Measurements from ENCODE around the gene GORASP2. TPM values are rescaled to one million over a fixed set of nuclear protein-coding genes. Genes with fewer than 3 reads are reported as not detected.

GORASP2 gene
- total and polyA plus RNA-seq, 2 donors (not counting 1 experiment from before 2014, with no cell fraction given): 28.2 to 228 TPM

DNA sequence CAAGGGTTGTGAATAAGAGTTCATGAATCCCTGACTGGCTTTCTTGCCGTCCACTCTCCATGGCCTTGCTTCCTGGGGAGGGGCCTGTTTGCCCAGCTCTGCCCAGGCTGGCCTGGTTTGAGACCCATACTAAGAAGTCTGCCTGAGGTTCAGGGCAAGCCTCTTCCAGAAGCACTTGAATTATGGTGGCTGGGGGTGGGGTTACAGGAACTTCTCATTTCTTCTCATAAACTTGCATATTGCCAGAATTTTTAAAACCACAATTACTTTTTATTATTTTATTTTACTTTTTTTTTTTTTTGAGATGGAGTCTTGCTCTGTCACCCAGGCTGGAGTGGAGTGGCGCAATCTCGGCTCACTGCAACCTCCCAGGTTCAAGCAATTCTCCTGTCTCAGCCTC lies 42.0 kb downstream of the GORASP2 start:
- TF ChIP-seq EZH2 (IDR thresholded peaks at IDR 0.05; ENCODE audit: low read length, missing control alignments): no peak
- TF ChIP-seq, protein P1, sequence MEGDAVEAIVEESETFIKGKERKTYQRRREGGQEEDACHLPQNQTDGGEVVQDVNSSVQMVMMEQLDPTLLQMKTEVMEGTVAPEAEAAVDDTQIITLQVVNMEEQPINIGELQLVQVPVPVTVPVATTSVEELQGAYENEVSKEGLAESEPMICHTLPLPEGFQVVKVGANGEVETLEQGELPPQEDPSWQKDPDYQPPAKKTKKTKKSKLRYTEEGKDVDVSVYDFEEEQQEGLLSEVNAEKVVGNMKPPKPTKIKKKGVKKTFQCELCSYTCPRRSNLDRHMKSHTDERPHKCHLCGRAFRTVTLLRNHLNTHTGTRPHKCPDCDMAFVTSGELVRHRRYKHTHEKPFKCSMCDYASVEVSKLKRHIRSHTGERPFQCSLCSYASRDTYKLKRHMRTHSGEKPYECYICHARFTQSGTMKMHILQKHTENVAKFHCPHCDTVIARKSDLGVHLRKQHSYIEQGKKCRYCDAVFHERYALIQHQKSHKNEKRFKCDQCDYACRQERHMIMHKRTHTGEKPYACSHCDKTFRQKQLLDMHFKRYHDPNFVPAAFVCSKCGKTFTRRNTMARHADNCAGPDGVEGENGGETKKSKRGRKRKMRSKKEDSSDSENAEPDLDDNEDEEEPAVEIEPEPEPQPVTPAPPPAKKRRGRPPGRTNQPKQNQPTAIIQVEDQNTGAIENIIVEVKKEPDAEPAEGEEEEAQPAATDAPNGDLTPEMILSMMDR (conservative IDR thresholded peaks at IDR 0.05 in 1 of 2, IDR thresholded peaks at IDR 0.05 in 1 of 2; ENCODE audit: low read depth in 1 of 2, low read length in 2 of 2): no peak
- Histone ChIP-seq H3K9me3 (ENCODE audit: control insufficient read depth, insufficient read depth, low read depth, low read length) (no peaks in the 10 kb centered on the region), H3K4me1 (ENCODE audit: control insufficient read depth, extremely low read depth, insufficient read depth, low read length) (no peaks in the 10 kb centered on the region), H3K36me3 (ENCODE audit: control insufficient read depth, insufficient read depth, low read length) (peaks cover 10% of the 10 kb centered on the region), H3K27me3 (ENCODE audit: control insufficient read depth, insufficient read depth, low read length) (no peaks in the 10 kb centered on the region), H3K27ac (ENCODE audit: insufficient read depth, low read length) (no peak overlapping the region), H4K20me1 (ENCODE audit: control insufficient read depth, extremely low read depth, insufficient read depth, low read length) (no peaks in the 10 kb centered on the region), H3K9ac (ENCODE audit: insufficient read depth, low read length) (no peak overlapping the region), H3K79me2 (ENCODE audit: control insufficient read depth, insufficient read depth, low read length) (no peaks in the 10 kb centered on the region), H2AFZ (ENCODE audit: low read length) (no peak overlapping the region), H3K4me2 (ENCODE audit: extremely low read depth, insufficient read depth, low read length) (no peak overlapping the region), H3K4me3 (replicated peaks in 1 of 4; ENCODE audit: control extremely low read depth in 1 of 4, insufficient read depth in 1 of 4, low read depth in 3 of 4, low read length in 4 of 4) (no peak overlapping the region)
- DNase-seq (ENCODE audit: low read depth in 2 of 2): no peak

DNA sequence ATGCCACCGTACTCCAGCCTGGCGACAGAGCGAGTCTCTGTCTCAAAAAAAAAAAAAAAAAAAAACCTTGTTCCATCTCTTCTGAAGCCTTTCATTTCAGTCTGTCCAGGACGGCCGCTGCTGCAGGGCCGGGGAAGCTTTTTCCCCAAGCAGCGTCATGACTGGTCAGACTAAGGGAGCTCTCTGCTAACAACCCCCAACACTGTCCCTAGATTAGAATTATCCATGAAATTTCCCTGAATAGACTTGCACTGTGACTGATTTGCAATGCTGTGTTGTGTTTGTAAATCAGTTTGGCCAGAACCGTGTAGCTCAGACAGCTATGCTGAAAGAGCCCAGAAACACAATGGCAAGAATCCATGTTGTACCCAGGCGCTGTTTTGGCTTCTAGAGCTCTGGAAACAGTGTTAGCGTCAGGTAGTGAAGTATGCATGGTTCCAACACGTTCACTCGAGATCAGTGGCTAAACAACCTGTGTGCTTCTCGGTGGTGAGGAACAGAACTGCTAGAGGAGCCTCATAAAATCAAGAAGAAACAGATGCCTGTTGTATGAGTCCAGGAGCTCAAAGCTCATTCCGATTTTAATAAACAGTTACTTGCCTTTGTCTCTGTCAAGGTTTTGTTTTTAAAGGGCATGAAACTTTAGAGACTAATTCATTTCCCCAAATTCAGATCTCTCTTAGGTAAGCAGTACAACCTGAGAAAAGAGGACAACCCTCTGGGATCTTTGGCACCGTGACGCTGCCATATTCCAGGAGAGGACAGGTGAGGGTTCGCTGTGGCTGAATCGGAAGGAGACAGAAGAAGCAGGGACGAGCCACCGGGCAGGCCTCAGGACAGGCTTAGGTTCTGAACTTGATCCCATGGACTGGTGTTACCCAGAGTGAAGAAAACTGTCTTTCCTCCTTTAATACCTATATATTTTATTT lies 43.5 kb downstream of the GORASP2 start:
- peak in 1 of 2 donors; percentile 10 for DNase-seq (ENCODE audit: low read depth in 2 of 2)
- Histone ChIP-seq H3K9ac (ENCODE audit: insufficient read depth, low read length) (no peak overlapping the region), H3K4me2 (ENCODE audit: extremely low read depth, insufficient read depth, low read length) (peak overlapping the region; percentile 86), H3K4me3 (replicated peaks in 1 of 4; ENCODE audit: control extremely low read depth in 1 of 4, insufficient read depth in 1 of 4, low read depth in 3 of 4, low read length in 4 of 4) (peak overlapping the region in 1 of 4 experiments; percentile 76), H3K79me2 (ENCODE audit: control insufficient read depth, insufficient read depth, low read length) (no peaks in the 10 kb centered on the region), H2AFZ (ENCODE audit: low read length) (no peak overlapping the region), H3K36me3 (ENCODE audit: control insufficient read depth, insufficient read depth, low read length) (peaks cover 4% of the 10 kb centered on the region), H3K4me1 (ENCODE audit: control insufficient read depth, extremely low read depth, insufficient read depth, low read length) (no peaks in the 10 kb centered on the region), H3K27me3 (ENCODE audit: control insufficient read depth, insufficient read depth, low read length) (no peaks in the 10 kb centered on the region), H4K20me1 (ENCODE audit: control insufficient read depth, extremely low read depth, insufficient read depth, low read length) (no peaks in the 10 kb centered on the region), H3K27ac (ENCODE audit: insufficient read depth, low read length) (no peak overlapping the region), H3K9me3 (ENCODE audit: control insufficient read depth, insufficient read depth, low read depth, low read length) (no peaks in the 10 kb centered on the region)
- TF ChIP-seq, protein P1 (conservative IDR thresholded peaks at IDR 0.05 in 1 of 2, IDR thresholded peaks at IDR 0.05 in 1 of 2; ENCODE audit: low read depth in 1 of 2, low read length in 2 of 2): no peak
- no peak for TF ChIP-seq EZH2 (IDR thresholded peaks at IDR 0.05; ENCODE audit: low read length, missing control alignments)

DNA sequence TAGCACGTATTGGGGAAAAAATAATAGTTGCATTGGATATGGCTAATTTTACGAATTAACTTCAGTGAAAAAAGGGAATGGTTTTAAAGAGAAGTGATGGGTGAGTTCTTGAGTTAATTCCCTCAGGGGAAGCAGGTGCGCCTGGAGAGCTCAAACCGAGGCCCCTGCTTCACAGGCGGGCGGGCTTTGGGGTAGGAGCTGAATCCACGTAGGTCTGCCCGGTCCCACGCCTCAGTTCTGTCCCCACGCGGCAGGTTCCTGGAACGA lies 44.1 kb downstream of the GORASP2 start:
- Histone ChIP-seq H3K9me3 (ENCODE audit: control insufficient read depth, insufficient read depth, low read depth, low read length) (no peaks in the 10 kb centered on the region), H3K9ac (ENCODE audit: insufficient read depth, low read length) (peak overlapping the region; percentile 36), H3K4me2 (ENCODE audit: extremely low read depth, insufficient read depth, low read length) (peak overlapping the region; percentile 86), H3K79me2 (ENCODE audit: control insufficient read depth, insufficient read depth, low read length) (no peaks in the 10 kb centered on the region), H3K4me1 (ENCODE audit: control insufficient read depth, extremely low read depth, insufficient read depth, low read length) (no peaks in the 10 kb centered on the region), H3K4me3 (replicated peaks in 1 of 4; ENCODE audit: control extremely low read depth in 1 of 4, insufficient read depth in 1 of 4, low read depth in 3 of 4, low read length in 4 of 4) (peak overlapping the region in 3 of 4 experiments; percentile 28 to 76 (median 45)), H3K27ac (ENCODE audit: insufficient read depth, low read length) (no peak overlapping the region), H2AFZ (ENCODE audit: low read length) (no peak overlapping the region), H3K27me3 (ENCODE audit: control insufficient read depth, insufficient read depth, low read length) (no peaks in the 10 kb centered on the region), H4K20me1 (ENCODE audit: control insufficient read depth, extremely low read depth, insufficient read depth, low read length) (no peaks in the 10 kb centered on the region), H3K36me3 (ENCODE audit: control insufficient read depth, insufficient read depth, low read length) (peaks cover 1% of the 10 kb centered on the region)
- DNase-seq (ENCODE audit: low read depth in 2 of 2): no peak
- TF ChIP-seq, protein P1 (conservative IDR thresholded peaks at IDR 0.05 in 1 of 2, IDR thresholded peaks at IDR 0.05 in 1 of 2; ENCODE audit: low read depth in 1 of 2, low read length in 2 of 2): no peak
